Measurements from ENCODE around the gene UBN2.

DNA sequence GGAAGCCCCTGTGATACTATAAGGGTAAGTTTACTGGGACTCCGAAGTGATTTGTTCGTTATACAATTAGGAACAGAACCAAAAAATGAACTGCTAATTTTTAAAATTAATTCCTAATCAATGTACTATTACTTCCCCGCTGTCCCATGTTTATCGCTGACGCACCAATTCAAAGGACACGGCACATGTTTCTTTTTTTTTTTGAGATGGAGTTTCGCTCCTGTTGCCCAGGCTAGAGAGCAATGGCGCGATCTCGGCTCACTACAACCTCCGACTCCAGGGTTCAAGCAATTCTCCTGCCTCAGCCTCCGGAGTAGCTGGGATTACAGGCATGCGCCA is 108.6 kb downstream of the UBN2 start:
- TF ChIP-seq, protein P1, sequence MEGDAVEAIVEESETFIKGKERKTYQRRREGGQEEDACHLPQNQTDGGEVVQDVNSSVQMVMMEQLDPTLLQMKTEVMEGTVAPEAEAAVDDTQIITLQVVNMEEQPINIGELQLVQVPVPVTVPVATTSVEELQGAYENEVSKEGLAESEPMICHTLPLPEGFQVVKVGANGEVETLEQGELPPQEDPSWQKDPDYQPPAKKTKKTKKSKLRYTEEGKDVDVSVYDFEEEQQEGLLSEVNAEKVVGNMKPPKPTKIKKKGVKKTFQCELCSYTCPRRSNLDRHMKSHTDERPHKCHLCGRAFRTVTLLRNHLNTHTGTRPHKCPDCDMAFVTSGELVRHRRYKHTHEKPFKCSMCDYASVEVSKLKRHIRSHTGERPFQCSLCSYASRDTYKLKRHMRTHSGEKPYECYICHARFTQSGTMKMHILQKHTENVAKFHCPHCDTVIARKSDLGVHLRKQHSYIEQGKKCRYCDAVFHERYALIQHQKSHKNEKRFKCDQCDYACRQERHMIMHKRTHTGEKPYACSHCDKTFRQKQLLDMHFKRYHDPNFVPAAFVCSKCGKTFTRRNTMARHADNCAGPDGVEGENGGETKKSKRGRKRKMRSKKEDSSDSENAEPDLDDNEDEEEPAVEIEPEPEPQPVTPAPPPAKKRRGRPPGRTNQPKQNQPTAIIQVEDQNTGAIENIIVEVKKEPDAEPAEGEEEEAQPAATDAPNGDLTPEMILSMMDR (IDR thresholded peaks at IDR 0.05) = no peak
- no peak for TF ChIP-seq POLR2A (IDR thresholded peaks at IDR 0.05)

Data from lower leg skin (tissue), 3 donors.